LNCAP (cell line): Measurements from ENCODE around the gene MKNK2.

Experiments
- CTCF ChIP-seq: fragments of 450-650 bp; IDR thresholded peaks from 2 replicates; pipeline ENCODE4 v1.5.1; 2017; ENCODE audit warnings: mild to moderate bottlenecking

The MKNK2 gene

GRCh38 chr19:2061495-2062388 lies 10.7 kb upstream of the MKNK2 start:
- no peak for TF ChIP-seq CTCF

GRCh38 chr19:2060884-2061494 lies 9.9 kb upstream of the MKNK2 start:
- TF ChIP-seq CTCF, result no peak

- no peak for TF ChIP-seq CTCF
Observed at GRCh38 chr19:2059422-2060201, 8.6 kb upstream of the MKNK2 start.

- no peak for TF ChIP-seq CTCF
Observed at GRCh38 chr19:2058570-2059421, 7.8 kb upstream of the MKNK2 start.

- TF ChIP-seq CTCF, result no peak
Observed at GRCh38 chr19:2057484-2058469, 6.7 kb upstream of the MKNK2 start.

GRCh38 chr19:2056837-2057192 lies 5.8 kb upstream of the MKNK2 start:
- TF ChIP-seq CTCF, result no peak
